BJ (cell line): ENCODE measurements around the gene SMIM30. TPM values are rescaled to one million over a fixed set of nuclear protein-coding genes. Genes with fewer than 3 reads are reported as not detected.

ENCODE experiments used
- CTCF ChIA-PET: fragments of 350-600 bp; formaldehyde crosslinking; extraction: SDS; loops from one replicate; lab custom pipeline; 2021; ENCODE audit warnings: antibody characterized with exemption, inconsistent platforms; lab: Yijun Ruan, JAX
- POLR2A ChIA-PET: fragments of 300-600 bp; sonication (Branson Sonifier 250); formaldehyde crosslinking; extraction: SDS; loops from one replicate; lab custom pipeline; 2021; ENCODE audit warnings: antibody characterized with exemption; lab: Charles Lee
- DNase-seq: peaks from one replicate; pipeline ENCODE4 v3.0.0-alpha.2; 2011; ENCODE audit warnings: low read depth
- H3K27me3 ChIP-seq: 2 replicates; pipeline ENCODE4 v1.6.0; 2011; ENCODE audit warnings: low read length; ENCODE audit not compliant: control insufficient read depth, insufficient read depth
- H3K36me3 ChIP-seq: 2 replicates; pipeline ENCODE4 v1.5.1; 2011; ENCODE audit warnings: low read length; ENCODE audit not compliant: control insufficient read depth, insufficient read depth
- H3K4me3 ChIP-seq: 2 replicates; pipeline ENCODE4 v1.5.1; 2011; ENCODE audit warnings: low read depth, mild to moderate bottlenecking, control low read depth, low read length
- polyA plus RNA-seq: library from polyadenylated mRNA; depleted of rRNA; stranded (reverse); fragments of >200 nt; gene quantifications from 2 replicates; pipeline ENCODE4 v1.2.3, GENCODE V29; 2011
- TF ChIP-seq, protein P1 (sequence below): IDR thresholded peaks from 2 replicates; pipeline ENCODE4 v1.5.1; 2011; ENCODE audit warnings: low read depth, mild to moderate bottlenecking, control low read depth, inconsistent platforms, low read length, moderate library complexity; ENCODE audit not compliant: insufficient read depth

The SMIM30 gene
- polyA plus RNA-seq, 1 experiment: 28.4 TPM

DNA sequence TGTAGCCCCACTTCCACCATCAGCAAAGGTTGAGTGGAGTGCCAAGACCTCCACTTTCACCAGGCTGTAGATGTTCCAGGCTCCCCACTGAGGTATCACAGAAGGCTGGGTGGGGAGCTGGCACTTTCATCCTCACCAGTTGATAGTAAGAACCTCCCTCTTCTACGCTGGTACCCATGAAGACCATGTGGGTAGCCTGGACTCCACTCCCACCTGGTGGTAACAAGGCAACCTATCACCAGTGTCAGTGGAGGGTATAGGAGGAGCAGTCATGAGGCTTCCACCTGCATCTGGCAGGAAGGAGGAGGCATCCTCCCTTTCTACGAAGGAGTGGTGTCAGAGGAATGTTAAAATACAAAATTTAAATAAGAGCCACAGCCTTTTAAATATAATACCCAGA, 4.4 kb downstream of the SMIM30 start:
- no peaks in the 10 kb centered on the region for H3K27me3 ChIP-seq
- DNase-seq: no peak
- TF ChIP-seq, protein P1, sequence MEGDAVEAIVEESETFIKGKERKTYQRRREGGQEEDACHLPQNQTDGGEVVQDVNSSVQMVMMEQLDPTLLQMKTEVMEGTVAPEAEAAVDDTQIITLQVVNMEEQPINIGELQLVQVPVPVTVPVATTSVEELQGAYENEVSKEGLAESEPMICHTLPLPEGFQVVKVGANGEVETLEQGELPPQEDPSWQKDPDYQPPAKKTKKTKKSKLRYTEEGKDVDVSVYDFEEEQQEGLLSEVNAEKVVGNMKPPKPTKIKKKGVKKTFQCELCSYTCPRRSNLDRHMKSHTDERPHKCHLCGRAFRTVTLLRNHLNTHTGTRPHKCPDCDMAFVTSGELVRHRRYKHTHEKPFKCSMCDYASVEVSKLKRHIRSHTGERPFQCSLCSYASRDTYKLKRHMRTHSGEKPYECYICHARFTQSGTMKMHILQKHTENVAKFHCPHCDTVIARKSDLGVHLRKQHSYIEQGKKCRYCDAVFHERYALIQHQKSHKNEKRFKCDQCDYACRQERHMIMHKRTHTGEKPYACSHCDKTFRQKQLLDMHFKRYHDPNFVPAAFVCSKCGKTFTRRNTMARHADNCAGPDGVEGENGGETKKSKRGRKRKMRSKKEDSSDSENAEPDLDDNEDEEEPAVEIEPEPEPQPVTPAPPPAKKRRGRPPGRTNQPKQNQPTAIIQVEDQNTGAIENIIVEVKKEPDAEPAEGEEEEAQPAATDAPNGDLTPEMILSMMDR: no peak
- ChIA-PET CTCF (interaction anchor here (0.7 kb wide), 1 partner anchor 833 kb away, joined by 3 read pairs; no protein-coding TSS in a partner anchor), POLR2A (no interaction called here)
- no peak overlapping the region for H3K4me3 ChIP-seq
- peaks cover 1% of the 10 kb centered on the region; the same call in 1 of the 2 replicates for H3K36me3 ChIP-seq

DNA sequence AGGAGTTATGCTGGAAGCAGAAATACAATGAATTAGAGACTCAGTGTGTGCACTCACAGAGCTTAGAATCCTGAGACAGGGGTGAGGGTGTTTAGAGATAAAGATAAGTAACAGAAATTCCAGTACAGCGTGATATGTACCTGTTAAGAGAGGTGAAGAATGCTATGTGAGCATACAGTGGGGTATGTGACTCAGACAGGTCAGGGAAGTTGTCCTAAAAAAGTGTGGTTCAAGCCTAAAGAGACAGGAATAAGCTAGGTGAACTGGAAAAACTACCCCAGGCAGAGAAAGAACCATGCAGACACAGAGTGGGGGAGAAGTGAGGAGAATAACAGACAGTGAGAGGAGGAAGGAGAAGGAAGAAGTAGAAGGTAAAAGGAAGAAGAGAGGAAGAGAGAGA, 8.6 kb downstream of the SMIM30 start:
- H3K27me3 ChIP-seq: no peaks in the 10 kb centered on the region
- DNase-seq: no peak
- ChIA-PET POLR2A (no interaction called here), CTCF (no interaction called here)
- TF ChIP-seq, protein P1: no peak
- H3K4me3 ChIP-seq: no peak overlapping the region
- H3K36me3 ChIP-seq: 0 out of 2 replicates have a peak, but pooled peaks cover 1% of the 10 kb centered on the region

GRCh38 chr7:113100121-113100603, 18.2 kb downstream of the SMIM30 start:
- Histone ChIP-seq H3K27me3 (0 out of 2 replicates have a peak, but pooled peaks cover 1% of the 10 kb centered on the region), H3K36me3 (no peaks in the 10 kb centered on the region), H3K4me3 (no peak overlapping the region)
- ChIA-PET CTCF (interaction anchor here (0.7 kb wide), 1 partner anchor 317 kb away, joined by 3 read pairs; no protein-coding TSS in a partner anchor), POLR2A (interaction anchor here (0.6 kb wide), 1 partner anchor 637 kb away, joined by 3 read pairs; no protein-coding TSS in a partner anchor)
- TF ChIP-seq, protein P1: no peak
- DNase-seq: no peak

DNA sequence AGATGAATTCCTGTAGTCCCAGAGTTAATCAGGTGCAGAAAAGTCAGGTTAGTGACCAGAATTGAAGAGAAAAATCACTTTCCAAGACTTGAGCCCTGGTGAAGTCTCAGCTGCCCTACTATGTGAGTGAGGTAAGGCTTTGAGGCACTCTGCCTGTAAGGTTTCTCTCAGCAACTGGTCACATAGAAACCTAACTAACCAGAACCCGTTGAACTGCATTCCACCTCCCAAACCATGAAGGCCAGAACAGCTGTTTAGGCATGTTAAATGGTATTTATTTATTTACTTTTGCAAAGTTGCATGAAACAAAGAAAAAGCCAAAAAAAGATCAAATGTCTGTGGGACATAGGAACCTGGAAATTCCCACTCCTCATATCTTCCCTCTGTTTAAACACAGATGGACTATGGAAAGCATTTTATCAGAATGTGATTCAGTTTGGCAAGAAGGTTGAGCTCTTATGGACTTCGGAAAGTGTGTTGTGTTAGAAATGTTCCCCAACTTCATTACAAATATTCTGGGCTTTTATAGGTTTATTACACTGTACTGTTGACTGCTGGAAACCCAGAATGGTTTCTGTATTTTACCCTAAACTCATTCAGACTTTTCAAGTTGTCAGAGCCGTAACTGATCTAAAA, 19.0 kb downstream of the SMIM30 start:
- ChIA-PET CTCF (interaction anchor here (1.1 kb wide), 1 partner anchor 60 kb away, joined by 4 read pairs; no protein-coding TSS in a partner anchor), POLR2A (no interaction called here)
- no peak for DNase-seq
- no peaks in the 10 kb centered on the region for H3K36me3 ChIP-seq
- H3K4me3 ChIP-seq: no peak overlapping the region
- H3K27me3 ChIP-seq: 0 out of 2 replicates have a peak, but pooled peaks cover 1% of the 10 kb centered on the region
- TF ChIP-seq, protein P1: no peak

DNA sequence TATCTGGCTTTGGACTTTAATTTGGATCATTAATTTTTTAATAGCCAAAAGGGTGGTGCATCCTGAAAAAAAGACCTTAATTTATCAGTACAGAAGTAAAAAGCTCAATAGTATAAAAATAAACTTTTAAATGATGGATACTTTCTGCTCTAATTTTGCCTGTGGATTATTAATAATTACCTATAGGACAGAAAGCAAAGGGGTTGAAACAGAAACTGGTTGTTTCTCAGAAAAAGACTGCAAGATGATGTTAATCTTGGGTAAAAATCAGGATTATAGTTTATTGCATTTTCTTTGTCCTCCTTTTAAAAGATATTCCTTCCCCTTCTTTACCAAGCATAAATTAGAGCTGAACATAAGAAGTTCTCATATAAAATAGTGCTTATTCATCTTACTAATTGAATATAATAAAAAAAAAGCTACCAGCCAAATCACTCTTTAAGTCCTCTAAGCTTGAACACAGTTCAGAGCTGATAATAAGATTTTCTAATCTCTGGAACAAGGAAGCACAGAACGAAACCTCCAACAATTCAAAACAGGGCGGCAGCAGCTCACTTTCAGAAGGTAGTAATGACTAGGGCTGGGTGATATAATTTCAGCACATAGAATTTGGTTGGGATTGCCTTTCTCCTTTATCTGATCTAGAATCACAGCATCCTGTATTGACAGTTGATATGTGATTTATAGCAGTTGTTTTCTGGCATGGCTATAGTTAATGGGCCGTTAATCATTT, 23.7 kb downstream of the SMIM30 start:
- H3K27me3 ChIP-seq: no peaks in the 10 kb centered on the region
- no peak for DNase-seq
- ChIA-PET CTCF (no interaction called here), POLR2A (no interaction called here)
- TF ChIP-seq, protein P1: no peak
- H3K36me3 ChIP-seq: no peaks in the 10 kb centered on the region
- H3K4me3 ChIP-seq: no peak overlapping the region
